Endothelial cell (in vitro differentiated cells): ENCODE data around the gene FCHSD2. TPM values are rescaled to one million over a fixed set of nuclear protein-coding genes. Genes with fewer than 3 reads are reported as not detected.

Source experiments
- DNase-seq: peaks from one replicate; pipeline ENCODE4 v3.0.0; 2021; ENCODE audit warnings: low spot score
- H3K27ac Mint-ChIP-seq: one replicate; pipeline ENCODE4 v1.8.0; 2021; ENCODE audit warnings: mixed read lengths, inconsistent platforms; ENCODE audit not compliant: unreplicated experiment
- H3K27me3 Mint-ChIP-seq: one replicate; pipeline ENCODE4 v1.8.0; 2021; ENCODE audit warnings: mild to moderate bottlenecking, moderate library complexity, mixed read lengths, inconsistent platforms; ENCODE audit not compliant: unreplicated experiment
- H3K36me3 Mint-ChIP-seq: one replicate; pipeline ENCODE4 v1.8.0; 2021; ENCODE audit warnings: mild to moderate bottlenecking, low read depth, mixed read lengths, inconsistent platforms; ENCODE audit not compliant: unreplicated experiment
- H3K4me1 Mint-ChIP-seq: one replicate; pipeline ENCODE4 v1.8.0; 2021; ENCODE audit warnings: mild to moderate bottlenecking, mixed read lengths, inconsistent platforms; ENCODE audit not compliant: unreplicated experiment
- H3K4me3 Mint-ChIP-seq: one replicate; pipeline ENCODE4 v1.8.0; 2021; ENCODE audit warnings: mild to moderate bottlenecking, mixed read lengths, inconsistent platforms; ENCODE audit not compliant: unreplicated experiment
- H3K9me3 Mint-ChIP-seq: one replicate; pipeline ENCODE4 v1.8.0; 2021; ENCODE audit warnings: mixed read lengths, inconsistent platforms; ENCODE audit not compliant: unreplicated experiment
- CTCF ChIP-seq: fragments of 200-600 bp; sonication (generic); IDR thresholded peaks from one replicate; pipeline ENCODE4 v1.5.0; 2021; ENCODE audit warnings: antibody characterized with exemption; ENCODE audit not compliant: unreplicated experiment
- total RNA-seq: library from RNA; stranded (reverse); fragmentation: NEBNext Ultra II Directional; extraction: Animal tissue kit (Norgen Biotek cat#: 25700); gene quantifications from one replicate; pipeline ENCODE4 v1.2.1, GENCODE V29; 2021; ENCODE audit not compliant: unreplicated experiment

FCHSD2 gene
- total RNA-seq, 1 donor from 2014 or later: 45.3 TPM

- TF ChIP-seq CTCF: no peak
- no peak overlapping the region for H3K27ac Mint-ChIP-seq
Observed at GRCh38 chr11:72869831-72870230, 272.3 kb downstream of the FCHSD2 start.

GRCh38 chr11:72867970-72868369, 274.1 kb downstream of the FCHSD2 start:
- Mint-ChIP-seq H3K4me3 (no peak overlapping the region), H3K9me3 (no peaks in the 10 kb centered on the region), H3K36me3 (peaks cover 16% of the 10 kb centered on the region), H3K27me3 (no peaks in the 10 kb centered on the region), H3K27ac (no peak overlapping the region), H3K4me1 (peaks cover 7% of the 10 kb centered on the region)
- no peak for DNase-seq
- TF ChIP-seq CTCF: no peak

More at GRCh38 chr11:72869831-72870230, 272.3 kb downstream of the FCHSD2 start:
- Mint-ChIP-seq H3K36me3 (peaks cover 16% of the 10 kb centered on the region), H3K4me1 (peaks cover 7% of the 10 kb centered on the region), H3K27me3 (no peaks in the 10 kb centered on the region), H3K9me3 (no peaks in the 10 kb centered on the region), H3K4me3 (no peak overlapping the region)
- no peak for DNase-seq

GRCh38 chr11:72864702-72865655, 277.1 kb downstream of the FCHSD2 start:
- H3K27ac Mint-ChIP-seq: no peak overlapping the region
- no peaks in the 10 kb centered on the region for H3K9me3 Mint-ChIP-seq
- peaks cover 16% of the 10 kb centered on the region for H3K36me3 Mint-ChIP-seq
- H3K4me1 Mint-ChIP-seq: peaks cover 4% of the 10 kb centered on the region
- H3K4me3 Mint-ChIP-seq: no peak overlapping the region
- no peaks in the 10 kb centered on the region for H3K27me3 Mint-ChIP-seq
- no peak for TF ChIP-seq CTCF
- DNase-seq: no peak

- no peak for DNase-seq
- Mint-ChIP-seq H3K27me3 (no peaks in the 10 kb centered on the region), H3K36me3 (peaks cover 16% of the 10 kb centered on the region), H3K27ac (no peak overlapping the region), H3K4me3 (no peak overlapping the region), H3K9me3 (no peaks in the 10 kb centered on the region), H3K4me1 (no peaks in the 10 kb centered on the region)
- no peak for TF ChIP-seq CTCF
Observed at GRCh38 chr11:72863916-72864315, 278.2 kb downstream of the FCHSD2 start.

- TF ChIP-seq CTCF: no peak
- no peak for DNase-seq
- Mint-ChIP-seq H3K36me3 (peaks cover 12% of the 10 kb centered on the region), H3K4me1 (no peaks in the 10 kb centered on the region), H3K4me3 (no peak overlapping the region), H3K27ac (no peak overlapping the region), H3K27me3 (no peaks in the 10 kb centered on the region), H3K9me3 (no peaks in the 10 kb centered on the region)
Observed at GRCh38 chr11:72863091-72863490, 279.0 kb downstream of the FCHSD2 start.
